Brain pericyte (primary cell): Measurements from ENCODE around the gene DOCK1.

Experiments used
- DNase-seq: peaks from one replicate; pipeline ENCODE4 v3.0.0-alpha.2; 2012; ENCODE audit warnings: low read depth, low spot score

DOCK1 gene

DNA sequence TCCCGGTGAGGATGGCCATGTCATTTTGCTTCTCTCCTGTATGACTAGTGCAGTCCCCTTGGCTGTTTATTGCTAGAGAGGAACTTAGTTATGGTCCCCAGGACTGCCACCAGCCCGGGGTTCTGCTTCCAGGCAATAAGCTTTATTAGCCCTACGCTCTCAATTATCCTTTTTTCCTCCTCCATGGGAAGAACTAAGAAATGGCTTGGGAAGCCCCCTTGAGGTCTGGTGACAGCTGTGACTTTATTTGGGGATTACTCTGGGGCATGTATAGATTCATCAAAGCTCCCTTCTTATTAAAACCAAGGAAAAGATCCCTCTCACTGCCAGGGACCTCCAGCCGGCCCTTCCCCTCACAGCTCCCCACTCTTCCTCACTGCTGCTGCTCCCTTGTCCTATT lies 446.3 kb downstream of the DOCK1 start:
- no peak for DNase-seq

DNA sequence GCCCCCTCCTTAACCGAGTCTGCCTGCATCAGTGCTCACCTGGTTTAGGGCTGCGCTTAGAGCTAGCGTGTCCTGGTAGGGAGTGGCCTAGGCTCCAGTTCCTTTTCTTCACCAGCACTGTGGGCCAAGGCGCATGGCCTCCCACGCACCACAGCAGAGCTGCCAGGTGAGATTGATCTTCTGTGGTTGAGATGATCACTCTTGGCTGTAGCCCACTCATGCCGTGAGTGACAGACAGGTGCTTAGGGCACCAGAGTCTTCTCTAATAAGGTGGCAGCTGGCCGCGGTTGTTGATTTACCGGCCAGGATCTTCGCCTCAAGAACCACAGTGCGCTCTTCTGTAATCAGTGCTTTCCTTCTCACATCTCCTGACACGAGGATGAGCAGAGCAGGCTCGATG lies 448.3 kb downstream of the DOCK1 start:
- no peak for DNase-seq

DNA sequence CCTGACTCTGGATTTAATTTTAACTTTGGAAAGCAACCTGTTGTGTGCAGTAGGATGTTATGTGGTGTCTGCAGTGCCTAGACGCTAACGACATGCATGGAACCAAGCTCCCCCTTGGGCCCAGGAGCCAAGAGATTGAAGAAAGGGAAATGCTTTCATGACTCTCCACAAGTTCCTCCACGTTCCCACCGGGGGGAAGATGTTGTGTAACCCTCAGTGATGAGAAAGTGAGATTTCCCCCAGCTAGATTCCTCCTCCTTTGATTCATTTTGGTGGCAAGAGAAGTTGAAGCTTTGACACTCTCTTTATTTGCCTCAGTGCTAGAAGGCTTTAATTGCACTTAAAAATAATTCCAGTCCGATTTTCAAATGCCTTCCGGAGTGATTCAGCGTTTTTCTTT lies 449.0 kb downstream of the DOCK1 start:
- no peak for DNase-seq

DNA sequence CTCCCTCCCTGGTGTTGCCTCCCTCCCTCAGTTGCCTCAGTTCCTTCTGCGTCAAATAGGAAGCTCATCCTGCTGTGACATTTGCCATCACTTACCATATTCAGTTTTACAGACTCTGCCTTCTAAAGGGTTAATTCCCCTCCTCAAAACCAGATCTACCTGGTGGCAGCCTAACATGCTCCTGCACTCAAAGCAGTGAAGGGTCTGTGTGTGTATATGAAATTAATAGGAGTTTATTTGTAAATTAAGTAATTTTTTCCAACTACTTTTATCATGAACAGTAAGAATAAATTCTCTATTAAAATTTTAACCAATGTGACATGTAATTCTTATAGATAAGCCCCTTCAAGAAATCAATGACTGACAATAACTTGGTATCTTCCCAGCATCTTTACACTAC lies 449.8 kb downstream of the DOCK1 start:
- DNase-seq: no peak

DNA sequence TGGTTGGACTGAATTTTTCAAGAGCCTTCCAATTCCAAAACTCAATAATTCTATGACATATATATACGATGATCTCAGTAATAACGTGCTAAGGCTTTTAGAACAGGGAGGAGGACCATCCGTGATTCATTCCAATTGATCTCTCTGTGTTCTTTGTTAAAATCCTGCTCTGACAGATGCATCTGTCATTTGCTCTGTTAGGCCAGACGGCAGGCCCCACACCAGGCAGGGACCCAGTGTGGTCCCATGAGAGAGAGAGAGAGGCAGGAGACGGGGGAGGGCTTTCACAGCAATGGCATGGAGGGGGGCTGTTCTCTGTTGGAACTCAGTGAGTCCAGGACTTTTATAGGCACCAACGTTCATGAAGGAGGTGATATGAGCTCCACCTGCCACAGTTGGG lies 451.1 kb downstream of the DOCK1 start:
- no peak for DNase-seq

DNA sequence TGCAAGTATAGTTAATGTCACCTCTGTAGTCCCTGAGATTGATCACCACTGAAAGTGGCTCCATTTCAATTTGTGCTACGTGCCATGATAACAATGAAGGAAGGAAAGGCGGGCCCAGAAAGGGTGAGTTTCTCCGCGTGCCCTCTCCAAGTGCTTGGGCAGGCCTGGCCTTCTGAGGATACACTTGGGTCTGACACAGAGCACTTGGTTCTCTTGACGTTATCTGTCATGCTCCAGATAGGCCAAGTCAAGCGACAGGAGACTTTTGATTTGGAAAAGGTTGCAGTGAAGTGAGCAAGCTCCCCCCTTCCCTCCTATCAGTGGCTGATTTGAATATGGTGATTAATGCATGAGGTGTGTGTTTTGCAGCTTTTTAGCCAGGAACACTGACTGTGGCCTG lies 452.0 kb downstream of the DOCK1 start:
- no peak for DNase-seq

DNA sequence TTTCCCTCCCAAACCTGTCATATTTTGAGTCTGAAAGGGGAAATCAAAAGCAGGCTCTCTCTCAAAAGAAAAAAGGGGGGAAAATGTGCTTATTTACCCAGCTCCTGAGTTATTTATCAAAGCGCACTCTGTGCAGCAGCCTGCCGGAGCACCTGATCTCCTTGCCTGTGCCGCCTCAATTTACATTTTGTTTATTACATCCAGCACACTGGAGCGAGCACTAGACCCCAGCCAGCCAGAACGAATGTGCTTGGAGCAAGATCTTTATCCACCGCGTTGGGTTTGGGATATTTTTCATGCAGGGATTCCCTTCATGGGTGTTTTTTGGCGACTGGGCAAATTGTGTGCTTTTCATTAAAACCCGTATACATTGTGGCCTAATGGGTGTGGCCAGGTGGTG lies 453.1 kb downstream of the DOCK1 start:
- no peak for DNase-seq

DNA sequence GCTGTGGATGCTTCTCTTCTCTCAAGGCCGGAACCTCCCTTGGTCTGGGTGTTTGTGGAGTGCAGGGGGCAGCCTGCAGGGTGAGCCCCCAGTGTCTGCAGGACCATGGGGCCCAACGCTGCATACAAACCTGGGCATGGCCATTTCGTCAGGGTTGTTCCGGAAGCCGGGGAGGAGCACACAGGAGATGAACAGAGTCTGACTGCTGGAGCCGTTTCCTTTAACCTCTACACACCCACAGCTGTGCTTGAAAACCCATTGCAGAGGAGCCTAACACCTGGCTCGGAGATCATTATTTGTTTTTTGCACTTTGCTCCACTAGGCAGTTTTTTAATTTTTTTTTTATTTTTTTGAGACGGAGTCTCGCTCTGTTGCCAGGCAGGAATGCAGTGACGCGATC lies 458.8 kb downstream of the DOCK1 start:
- no peak for DNase-seq

DNA sequence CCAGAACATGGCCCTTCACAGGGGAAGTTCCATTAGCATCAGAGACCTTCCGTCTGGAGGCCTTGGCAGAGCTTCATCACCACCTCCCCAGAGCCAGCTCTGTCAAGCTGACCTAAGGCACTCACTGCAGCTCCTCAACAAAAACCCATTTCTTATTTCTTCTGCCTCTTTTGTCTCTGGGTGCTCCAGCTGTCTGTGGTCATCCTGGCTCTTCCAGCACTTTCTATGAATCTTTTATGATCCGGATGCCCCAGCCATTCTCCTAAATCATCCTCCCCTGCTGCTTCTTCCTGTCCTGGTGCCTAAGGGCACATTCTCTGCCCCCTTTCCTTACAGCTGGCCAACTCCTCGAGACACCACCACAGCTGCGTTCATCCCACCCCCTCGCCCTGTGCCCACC lies 462.9 kb downstream of the DOCK1 start:
- DNase-seq: no peak

DNA sequence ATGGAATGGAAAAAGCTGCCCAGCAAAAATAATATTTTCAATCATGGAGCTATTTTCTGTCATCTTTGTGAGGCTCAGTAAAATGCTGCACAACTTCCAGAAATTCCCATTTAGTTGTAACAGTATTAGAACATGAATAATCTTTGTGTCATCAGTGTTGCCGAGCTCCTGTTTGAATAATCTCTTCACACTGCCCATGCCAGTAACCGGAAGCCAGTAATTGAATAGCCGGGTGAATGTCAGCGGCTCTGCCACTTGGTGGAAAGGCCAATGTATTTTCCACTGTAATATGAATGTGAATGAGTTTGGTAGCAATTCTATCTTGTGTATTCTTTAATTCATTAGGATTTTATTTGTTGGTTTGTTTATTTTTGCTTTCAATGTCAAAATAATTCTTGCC lies 463.7 kb downstream of the DOCK1 start:
- no peak for DNase-seq

DNA sequence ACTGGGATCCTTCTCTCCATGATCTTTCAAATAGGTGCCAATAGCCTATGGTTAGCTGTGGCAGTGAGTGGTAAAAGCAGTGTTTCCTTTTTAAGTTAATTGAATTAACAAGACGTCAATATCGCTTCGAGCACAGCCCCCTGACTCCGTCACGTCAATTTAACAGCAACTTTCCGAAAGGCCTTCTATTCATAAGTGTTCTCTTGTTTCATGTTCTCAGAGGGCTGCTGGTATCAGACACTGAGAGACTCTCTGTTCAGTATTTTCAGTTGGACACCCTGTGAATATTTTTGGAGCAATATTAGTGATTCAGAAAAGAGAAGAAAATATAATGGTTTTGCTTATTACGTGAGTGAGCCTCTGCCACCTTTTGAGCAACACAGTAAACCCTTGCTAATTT lies 465.4 kb downstream of the DOCK1 start:
- no peak for DNase-seq

DNA sequence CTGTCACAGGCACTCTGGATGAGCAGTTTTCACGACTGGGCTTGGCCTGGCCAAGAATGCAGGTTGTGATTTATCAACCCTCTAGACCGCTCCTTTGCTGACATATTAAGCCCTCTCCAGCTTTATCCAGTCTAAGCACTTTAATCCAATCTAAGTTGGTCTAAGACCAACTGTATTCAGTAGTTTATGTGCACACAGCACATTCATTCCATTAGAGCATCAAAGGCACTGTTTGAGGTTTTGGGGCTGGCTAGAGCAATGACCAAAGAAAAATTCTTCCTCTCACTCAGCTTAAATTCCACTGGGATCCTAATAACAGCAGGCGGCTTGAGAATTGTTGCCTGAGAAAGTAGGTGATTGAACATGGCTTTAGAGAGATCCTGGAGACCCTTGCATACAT lies 467.1 kb downstream of the DOCK1 start:
- DNase-seq: no peak

DNA sequence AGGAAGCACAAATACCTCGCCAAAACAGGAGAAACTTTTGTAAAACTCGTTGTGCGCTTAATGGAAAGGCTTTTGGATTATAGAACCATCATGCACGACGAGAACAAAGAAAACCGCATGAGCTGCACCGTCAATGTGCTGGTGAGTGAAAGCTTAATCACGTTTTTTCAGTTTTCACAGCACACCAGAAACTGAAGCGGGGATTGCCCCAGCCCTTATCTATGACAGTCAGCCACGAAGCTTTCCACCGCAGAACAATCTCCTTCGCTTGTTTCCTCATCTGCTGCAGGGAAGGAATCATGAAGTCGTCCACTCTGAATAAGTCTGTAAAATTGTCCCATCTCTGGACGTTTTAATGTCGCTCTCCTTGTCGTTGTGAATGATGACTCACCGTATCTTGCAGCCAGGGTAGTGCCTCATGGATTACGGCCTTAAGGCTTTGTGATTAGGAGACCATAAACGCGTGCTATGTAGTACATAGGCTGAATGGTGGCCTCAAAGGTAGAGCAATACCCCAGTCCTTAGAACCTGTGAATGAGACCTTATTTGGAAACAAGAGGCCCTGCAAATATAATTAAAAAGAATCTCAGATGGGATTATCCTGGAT lies 468.9 kb downstream of the DOCK1 start:
- no peak for DNase-seq

DNA sequence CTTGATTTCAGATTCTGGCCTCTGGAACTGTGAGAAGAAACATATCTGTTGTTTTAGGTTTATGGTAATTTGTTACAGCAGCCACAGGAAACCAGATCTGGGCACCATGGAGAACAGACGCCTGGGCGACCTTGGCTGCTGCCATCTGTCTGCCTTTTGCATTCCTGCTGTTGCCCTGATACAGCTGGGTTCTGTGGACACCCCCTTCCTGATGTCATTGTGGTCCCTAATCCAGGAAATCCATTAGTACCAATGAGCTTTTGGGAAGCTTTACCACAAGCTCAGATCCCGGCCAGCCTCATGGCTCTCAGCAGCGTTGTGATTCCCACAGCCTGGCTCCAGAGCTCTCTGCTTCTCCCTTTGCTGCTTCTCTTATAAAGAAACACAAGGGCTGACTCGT lies 469.7 kb downstream of the DOCK1 start:
- no peak for DNase-seq

DNA sequence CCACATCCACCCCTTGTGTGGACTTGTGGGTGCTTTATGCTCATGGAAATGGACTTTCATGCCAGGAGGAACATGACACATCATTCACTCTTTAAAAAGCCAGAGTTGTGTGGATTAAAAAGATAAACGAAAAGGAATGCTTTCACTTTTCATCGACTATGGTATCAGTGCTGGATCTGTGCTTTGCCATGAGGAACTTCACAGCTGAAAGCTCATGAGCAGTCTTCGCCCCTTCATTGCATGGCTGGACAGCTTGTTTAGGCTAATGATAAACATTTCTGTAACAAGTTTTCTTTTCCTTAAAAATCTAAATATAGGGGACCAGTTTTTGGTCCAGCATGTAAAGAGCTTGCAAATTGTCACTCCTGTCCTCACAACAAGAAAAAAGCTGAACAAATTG lies 470.2 kb downstream of the DOCK1 start:
- no peak for DNase-seq

DNA sequence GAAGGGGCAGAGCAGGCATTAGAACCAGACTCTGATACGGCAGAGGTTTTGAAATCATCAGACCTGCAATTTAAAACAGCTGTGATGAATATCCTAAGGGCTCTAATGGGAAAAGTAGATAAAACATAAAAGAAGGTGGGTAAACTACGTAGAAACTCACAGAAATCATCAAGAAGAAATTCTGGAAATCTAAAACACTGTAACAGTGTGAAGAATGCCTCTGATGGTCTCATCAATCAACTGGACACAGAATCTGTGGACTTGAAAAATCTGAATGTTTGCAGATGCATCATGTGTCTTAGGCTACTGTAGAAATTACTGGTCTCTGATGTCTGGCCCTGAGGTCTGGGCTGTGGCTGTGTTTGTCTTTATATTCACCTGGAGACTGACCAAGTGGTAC lies 470.8 kb downstream of the DOCK1 start:
- no peak for DNase-seq

DNA sequence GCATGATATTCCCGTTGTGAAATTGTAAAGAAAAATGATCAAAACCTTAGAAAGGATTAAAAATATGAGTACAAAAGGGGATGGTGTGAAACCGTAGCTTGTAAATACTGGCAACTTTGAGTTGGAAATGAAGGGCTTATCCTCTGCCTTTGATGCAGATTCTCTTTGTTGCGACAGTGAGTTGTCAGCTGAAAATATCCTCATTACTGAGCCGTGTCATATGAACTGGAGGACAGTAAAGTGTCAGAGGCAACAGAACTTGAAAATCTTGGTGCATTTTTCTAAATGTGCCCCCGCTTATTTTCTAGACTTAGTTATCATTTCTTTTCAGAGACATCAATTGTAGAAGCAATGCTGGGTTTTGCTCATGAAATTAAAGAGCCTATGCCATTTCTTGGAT lies 473.4 kb downstream of the DOCK1 start:
- no peak for DNase-seq

DNA sequence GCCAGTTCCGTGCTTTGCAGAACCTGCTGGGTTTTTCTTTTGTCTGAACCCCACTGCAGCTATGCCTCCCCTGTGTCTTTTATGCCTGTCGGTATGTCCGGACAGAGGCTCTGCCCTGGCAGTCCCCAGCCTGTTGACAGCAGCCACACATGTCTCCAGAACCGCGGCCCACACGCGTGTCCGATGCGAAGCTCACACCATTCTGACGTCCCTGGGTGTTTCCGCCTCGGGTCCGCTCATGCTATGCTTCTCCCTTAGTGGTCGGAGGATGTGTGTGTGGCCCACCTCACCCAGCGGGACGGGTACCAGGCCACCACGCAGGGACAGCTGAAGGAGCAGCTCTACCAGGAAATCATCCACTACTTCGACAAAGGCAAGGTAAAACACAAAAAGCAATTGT lies 479.3 kb downstream of the DOCK1 start:
- no peak for DNase-seq

DNA sequence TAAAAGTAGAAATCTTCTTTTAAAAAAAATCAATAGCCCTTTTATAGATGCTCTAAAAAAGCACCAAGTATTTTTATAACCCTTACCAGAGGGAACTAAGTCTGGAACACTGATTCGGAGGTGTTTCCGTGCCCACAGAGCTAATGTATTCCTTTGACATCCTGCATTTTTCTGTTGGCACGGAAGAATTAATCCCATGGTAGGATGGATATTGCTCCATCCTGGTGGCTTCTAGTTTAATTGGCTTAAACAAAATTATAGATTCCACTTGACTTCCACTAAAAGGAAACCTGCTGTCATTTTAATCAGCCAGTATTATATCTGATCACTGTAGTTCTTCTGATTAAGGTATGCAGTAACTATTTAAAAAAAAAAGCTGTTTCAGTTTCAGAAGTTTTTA lies 479.8 kb downstream of the DOCK1 start:
- DNase-seq: no peak

DNA sequence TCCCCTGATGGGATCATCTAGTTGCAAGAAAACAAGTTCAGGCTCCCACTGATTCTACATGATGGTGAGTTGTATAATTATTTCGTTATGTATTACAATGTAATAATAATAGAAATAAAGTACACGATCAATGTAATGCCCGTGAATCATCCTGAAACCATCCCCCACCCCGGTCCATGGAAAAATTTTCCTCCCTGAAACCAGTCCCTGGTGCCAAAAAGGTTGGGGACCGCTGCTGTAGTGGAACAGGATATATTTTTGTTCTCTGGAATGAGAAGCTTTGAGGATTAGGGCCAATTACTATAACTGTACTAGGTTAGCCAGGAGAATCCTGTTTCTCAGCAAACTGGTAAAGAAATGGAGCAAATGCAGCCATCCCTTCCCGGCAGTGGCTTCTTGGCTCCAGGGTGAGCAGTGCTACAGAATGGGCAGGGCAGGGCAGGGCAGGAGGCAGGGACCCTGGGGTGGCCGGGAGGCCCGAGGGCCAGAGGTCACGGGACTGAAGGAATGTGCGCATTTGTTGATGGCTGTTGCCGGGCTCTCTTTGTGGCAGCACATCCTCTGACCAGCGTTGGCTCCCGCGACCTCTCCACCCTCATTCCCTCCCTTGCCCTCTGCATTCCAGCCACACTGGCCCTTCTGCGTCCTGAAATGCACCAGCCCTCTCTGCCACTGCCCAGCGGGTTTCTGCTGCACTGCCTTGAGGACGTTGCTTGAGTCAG lies 481.5 kb downstream of the DOCK1 start:
- no peak for DNase-seq

DNA sequence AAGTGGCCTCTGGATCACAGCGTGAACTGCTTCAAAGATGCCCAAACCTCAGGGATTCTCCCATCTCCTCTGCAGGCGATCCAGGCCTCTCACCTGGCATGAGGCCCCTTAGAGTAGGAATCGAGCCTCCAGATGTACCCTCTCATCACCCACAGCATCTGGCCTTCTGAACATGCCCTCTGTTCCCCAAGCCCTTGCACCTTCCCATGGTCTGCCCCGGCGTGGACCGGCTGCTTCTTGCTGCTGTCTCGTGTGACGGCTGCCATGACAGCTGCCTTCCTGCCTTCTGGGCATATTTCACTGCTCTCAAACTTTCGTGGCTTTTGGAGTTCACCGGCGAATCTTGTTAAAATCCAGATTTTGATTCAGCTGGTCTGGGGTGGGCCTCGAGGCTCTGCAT lies 486.6 kb downstream of the DOCK1 start:
- DNase-seq: no peak

DNA sequence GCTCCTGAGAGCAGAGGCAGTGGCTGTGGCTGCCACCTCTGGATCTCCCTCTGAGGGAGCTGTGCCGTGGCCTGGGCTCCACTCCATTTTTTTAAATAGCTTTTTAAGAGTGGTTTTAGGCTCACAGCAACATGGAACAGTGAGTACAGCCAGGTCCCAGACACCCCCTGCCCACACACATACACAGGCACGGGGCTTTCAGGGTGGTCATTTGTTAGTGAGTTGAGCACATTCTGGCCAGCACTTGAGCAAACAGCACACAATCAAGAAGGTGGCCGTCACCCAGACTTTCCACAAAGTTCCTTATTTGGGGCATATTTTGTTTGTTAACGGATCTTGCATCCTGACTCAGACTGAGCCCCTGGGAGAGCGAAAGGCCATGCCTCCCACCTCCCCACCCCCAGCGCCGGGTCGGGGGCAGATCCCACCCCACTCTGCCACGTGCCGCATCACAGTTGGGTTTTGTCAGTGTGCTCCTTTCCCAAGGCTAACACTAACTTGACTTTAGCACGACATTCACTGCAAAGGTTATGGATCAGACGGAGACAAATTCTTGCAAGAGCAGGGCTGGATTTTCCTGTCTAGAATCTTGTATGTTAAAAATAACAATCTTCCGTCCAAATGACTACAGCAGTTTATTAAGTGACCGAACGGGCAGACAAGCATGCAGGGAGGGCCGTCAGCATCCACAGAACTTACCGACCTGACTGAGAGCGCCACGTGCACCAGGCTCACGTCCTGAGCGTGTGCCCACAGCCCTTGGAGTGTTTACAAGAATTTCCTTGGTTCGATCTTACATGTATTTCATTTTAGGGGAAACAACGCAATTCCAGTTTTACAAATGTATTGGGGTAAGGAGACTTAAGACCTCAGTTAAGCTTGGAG lies 487.4 kb downstream of the DOCK1 start:
- no peak for DNase-seq
